ENCODE data around the gene ARL4C.
"Not testable (repeated sequence)": the region's sequence is repeated elsewhere in the genome, so short reads cannot be mapped to it uniquely, and the experiment has no call there.

ARL4C gene

DNA sequence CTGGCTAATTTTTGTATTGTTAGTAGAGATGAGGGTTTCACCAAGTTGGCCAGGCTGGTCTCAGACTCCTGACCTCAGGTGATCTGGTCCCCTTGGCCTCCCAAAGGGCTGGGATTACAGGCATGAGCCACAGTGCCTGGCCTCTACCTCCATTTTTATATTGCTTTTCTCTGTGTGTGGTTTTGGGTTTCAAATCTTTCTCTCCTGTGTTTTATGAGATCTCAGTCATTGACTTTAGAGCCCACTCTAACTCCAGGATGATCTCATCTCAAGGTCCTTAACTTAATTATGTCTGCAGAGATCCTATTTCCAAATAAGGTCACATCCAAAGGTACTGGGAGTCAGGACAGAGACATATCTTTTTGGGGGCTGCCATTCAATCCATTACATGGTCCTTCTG lies 24.7 kb downstream of the ARL4C start:
- DNase-seq = no peak

DNA sequence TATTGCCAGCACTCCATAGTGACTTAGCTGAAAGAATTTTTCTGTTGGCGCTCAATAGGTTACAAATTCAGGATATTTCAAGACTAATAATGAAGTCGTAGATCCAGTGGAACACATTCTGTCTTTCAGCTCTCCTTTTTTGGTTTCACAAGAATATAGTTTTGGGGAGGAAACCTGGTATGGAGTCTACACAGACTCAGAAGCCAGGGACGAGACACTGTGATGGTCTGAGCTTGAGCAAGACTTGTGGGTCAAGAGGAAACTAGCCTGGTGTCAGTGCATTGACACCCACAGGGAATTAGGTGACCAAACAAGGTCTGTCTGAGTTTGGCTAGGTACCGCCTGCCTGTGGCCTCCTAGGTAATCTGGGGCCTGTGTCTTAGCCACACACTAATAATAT lies 26.9 kb downstream of the ARL4C start:
- no peak for DNase-seq

DNA sequence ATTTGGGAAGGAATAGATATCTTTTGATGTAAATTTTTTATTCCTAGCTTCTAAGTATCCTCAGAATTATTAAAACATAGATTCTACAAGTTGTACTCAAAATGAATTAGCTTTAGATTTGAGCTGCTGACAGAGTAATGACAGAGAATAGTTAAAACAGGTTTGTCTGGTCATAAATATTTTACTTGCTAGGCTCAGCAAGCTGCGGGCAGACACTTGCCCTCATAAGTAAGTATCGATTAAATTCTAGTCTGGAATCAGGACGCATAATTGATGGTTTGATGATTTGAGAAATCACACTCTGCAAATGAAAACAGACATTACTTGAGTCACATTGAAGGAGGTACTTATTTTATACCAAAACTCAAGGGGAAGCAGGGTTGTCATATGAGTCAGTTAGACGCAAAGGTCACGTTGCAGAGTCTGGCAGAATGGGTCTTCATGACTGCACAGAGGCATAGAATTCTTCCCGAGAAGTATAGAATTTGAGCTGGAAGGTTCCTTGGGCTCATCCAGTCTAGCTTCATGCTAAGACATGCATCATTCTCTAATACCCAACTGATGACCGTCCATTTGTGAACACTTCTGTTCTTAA lies 27.5 kb downstream of the ARL4C start:
- no peak for DNase-seq

DNA sequence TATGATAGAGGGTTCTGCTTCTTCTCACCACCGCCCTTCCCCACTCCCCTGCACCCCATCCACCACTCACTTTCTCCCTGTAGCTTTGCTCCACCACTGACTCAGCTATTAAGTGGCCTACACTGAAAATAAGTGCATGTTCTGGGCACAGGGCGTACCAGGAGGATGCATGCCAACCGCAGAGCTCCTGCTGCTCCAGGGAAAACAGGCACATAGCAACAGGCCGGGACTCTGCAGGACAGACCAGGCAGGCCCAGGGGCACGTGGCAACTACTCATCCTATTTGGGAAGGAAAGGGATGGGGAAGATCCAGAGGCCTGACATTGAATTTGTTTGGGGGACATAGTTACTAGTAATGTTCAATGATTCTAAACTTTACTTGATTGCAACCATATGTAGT lies 28.4 kb downstream of the ARL4C start:
- no peak for DNase-seq

DNA sequence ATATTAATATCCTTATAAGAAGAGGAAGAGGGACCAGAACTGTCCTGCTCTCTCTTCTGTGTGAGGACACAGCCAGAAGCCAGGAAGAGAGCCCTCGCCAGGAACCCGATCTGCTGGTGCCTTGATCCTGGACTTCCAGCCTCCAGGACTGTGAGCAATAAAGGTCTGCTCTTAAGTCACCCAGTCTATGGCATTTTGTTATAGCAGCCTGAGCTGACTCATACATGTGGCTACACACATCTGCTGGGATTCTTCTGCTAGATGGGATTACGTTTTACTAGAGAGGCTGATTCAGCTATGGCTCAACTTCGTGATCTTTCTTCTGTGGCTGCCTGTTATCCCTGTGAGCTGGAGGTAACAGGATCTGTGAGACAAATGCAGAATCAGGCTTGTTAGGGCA lies 29.6 kb downstream of the ARL4C start:
- DNase-seq = peak; percentile 55

DNA sequence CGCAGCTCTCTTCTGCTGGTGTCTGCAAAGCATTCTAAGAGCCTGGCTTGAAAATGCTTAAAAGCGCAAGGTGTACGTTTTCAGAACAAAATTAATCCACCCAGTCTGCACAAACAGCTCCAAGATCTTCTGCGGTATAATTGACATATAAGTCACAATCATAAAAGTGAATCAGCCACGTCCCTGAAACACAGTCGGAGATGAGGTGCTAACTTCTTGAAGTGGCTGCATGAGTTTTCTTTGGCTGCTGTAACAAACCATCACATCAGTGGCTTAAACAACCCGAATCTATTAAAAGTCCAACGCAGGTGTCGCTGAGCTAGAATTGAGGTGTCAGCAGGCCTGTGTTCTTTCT lies 32.6 kb downstream of the ARL4C start:
- DNase-seq = no peak

DNA sequence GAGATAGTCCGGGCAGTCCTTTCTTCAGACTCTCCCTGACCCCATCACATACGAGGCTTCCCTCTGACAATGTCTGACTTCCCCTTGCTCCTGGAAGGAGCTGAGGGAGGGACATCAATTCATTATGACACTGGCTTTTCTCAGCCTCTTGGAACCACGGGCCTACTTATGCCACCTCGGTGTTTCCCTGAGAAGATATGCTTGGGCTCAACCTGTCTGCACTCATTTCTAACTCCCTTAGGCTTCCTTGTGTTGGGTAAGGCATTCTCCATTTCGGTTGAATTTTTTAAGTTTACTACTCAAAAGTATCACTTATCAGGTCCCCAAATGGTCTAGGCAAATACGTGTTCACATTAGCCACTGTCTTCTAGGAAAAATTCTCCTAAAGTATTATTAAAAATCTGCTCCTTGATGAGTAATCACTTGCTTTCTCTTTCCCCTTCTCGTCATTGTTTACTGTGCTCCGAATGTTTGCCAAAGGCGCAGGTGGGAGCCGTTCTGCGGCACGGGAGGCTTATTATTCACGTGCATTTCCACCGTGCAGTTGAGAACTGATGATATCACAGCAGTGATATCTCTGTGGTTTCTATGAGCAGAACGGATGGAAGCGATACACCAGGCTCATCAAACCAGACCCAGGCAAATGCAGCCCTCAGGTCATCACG lies 33.1 kb downstream of the ARL4C start:
- DNase-seq = no peak

DNA sequence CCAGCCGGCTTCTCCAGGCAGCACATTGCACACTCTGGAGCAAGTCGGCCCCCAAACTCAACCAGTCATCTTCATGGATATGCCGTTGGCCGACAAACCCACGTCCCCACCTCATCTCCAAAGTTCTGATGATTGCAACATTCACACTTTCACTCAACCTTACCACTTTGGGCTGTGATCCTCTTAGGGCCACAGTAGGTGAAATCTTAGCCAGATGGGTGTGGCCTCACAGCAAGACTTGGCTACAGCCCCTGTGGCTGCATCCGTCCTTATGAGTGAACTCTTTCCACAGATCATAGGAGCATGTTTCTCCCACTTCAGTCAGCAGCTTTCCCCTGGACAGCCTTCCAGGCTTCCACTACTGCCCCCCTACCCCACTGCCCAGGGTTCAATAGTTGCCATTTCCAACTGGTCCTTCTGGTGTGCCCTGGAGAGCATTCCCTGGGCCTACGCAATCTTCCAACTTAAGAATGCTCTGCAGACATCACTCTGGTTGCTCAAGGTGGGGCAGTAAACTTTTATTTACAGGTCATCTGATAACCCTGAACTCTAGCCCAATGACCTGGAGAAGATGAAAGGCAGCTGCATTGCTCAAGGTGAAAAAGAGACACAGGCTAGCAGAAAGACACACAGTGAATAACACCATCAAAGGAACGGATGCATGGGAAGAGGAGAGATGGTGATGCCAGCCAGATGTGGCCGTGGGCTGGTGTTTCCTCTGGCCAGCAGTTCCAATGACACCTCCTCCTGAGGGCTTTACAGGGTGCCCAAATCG lies 34.5 kb downstream of the ARL4C start:
- no peak for DNase-seq

DNA sequence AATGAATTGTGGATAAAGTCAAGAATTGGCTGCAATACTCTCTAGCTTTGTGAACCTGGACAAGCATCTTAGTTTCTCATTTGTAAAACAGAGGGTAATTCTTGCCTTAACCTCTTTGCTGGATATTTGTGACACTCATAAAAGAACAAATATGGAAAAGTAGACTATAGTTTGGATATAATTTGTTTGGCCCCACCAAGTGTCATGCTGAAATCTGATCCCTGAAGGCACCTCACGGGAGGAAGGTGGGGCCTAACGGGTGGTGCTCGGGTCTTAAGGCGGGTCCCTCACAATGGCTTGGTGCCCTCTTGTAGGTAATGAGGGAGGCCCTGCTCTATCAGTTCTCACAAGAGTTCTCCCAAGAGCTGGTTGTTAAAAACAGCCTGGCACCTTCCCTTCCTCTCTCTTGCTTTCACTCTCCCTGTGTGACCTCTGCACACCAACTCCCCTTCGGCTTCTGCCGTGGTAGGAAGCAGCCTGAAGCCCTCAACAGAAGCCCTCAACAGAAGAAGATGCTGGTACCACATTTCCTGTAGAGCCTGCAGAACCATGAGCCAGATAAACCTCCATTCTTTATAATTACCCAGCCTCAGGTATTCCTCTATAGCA lies 37.4 kb downstream of the ARL4C start:
- DNase-seq = no peak

DNA sequence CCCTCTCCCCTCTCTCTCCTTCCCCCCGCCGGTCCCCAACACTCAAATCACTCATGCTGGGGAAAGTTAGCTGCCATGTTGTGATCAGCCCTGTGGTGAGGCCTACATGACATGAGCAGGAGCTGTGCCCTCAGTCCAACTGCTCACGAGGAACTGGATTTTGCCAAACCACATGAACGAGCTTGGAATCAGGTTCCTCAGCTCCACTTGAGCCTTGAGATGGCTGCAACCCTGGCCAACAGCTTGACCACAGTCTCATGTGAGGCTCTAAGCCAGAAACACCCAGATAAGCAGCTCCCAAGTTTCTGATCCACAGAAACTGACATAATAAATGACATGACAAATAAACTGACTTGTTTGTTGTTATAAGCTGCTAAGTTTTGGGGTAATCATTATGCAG lies 38.4 kb downstream of the ARL4C start:
- DNase-seq = no peak

DNA sequence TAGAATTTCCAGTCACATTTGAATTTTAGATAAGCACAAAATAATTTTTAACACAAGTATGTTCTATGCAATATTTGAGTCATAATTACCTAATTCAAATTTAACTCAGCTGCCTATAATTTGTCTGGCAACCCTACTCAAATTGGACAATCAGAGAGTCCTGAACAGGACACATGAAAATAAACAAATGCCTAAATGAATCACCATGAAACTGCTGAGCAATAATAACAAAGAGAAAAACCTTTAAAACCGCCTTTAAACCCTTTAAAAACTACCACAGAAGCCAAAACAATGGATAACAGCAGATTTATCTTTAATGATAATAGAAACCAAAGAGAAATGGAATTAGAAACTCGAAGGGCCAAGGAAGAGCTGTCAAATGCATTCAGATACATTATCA lies 39.5 kb downstream of the ARL4C start:
- no peak for DNase-seq

DNA sequence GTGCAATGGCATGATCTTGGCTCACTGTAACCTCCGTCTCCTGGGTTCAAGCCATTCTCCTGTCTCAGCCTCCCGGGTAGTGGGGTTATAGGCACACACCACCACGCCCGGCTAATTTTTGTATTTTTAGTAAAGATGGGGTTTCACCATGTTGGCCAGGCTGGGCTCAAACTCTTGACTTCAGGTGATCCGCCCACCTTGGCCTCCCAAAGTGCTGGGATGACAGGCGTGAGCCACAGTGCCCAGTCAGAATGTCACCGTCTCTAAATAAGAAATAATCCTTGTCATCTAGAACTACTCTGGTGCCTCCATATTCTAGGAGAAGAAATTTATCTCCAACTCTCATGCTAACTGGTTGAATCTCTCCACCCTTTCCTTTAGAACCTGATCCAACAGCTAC lies 41.6 kb downstream of the ARL4C start:
- DNase-seq = not testable (repeated sequence)

DNA sequence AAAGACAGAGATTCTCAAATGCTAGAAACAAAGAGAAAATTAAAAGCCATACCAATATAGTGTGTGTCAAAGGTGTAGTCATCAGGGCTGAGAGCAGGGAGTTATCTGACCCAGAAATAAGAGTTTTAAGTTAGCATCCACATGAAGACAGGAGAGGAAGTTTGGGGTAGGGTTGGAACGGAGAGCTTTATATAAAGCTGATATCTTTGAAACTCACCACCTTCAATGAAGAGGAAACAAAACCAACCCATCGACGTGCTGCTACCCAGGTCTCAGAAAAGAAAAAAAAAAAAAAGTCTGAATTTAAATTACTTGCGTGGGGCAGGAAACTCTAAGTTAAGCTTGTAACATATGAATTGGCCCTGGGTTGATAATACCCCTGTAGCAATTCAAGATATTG lies 42.4 kb downstream of the ARL4C start:
- no peak for DNase-seq

DNA sequence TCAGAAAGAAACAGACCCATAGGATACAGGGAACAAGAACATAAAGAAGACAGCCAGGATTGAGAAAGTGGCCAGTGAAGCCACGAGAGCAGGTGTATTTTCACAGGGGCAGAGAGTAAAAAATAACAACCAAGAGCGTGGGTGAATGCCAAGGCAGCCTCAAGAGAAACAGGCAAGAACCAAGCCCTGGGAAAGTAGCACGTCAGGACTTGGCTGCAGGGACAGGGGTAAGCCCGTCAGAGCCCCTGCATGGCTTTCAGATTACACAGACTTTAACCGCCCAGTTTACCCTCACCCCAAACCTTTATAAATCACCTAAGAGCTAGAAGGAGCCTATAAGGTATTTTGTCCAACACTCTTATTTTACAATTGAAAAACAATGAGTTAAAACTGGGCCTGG lies 43.7 kb downstream of the ARL4C start:
- no peak for DNase-seq

DNA sequence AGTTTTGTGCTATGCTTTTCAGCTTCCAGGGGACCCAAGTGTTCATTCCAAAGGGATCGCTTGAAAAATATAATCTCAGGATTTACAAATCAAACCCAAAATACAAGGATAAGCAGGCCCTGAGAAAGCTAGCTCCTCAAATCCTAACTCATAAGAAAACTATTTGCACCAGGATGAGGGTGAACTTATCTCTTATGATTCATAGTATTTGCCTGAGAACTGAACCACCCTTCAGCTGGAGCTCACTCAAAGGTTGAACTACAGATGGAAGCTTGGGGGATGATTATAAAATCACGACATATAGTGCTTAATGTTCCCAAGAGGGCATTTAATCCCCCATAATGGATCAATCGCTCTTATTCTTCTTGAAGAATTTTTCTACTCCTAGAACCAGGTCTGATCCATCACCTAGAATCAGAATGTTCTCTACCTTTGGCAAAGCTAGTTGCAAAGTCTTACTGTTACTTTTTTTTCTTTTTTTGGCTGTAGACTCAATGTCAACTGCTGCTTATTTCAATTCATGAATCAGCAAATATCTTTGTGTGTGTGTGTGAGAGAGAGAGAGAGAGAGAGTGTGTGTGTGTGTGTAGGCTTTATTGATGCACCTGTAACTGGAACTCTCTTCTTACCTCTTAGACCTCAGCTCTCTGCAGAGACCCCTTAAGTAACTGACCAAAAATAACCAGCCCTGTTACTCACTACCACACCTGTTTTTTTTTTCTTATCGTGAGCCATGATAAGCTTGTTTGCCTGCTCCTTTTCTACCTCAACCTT lies 44.8 kb downstream of the ARL4C start:
- DNase-seq = no peak

DNA sequence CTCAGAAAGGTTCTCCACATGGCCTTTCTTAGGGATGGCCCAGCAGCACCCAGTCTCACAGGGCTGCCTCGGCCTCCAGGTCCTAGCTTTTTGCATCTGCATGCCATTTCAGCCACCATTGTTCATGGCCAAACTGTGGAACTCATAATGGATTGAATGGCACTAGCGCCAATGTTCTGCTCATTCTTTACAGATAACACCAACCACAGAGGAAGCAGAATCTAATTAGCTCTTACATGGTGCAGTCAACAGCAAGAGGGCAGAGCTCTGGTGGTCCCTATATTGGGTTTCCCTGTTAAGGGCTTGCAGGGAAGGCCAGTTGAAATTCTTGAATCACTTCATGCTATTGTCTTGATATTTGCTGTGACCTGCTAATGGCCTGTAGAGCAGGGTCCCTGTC lies 45.6 kb downstream of the ARL4C start:
- DNase-seq = no peak

DNA sequence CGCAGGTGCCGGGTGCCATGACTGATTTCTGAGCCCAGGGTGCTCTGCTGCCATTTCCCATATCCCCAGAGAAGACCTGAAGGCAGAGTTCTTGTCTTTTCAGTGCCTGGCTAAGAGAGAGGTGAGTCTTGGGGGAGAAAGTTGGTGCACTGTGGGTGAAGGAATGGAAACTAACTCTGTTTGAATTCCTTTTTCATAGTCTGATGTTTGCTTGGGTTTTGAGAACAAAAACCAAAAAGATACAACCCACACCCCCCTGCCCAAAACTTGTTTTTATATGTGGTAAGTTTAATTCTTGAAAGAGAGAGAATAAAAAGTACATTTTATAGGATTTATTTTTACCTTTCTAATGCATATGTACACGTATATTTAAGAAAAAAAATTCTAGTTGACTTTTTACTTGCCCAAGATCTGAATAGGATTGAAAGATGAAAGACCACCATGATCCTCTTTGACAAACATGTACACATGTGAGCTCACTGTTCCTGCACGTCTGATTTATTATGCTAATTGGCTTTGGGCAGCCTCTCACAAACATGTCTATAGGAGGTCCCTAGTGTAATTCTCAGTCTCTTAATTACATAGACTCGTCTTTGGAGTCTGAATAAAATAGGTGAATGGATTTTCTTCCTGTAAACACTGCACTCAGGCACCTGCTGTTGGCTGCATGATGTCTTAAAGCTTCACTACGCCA lies 46.3 kb downstream of the ARL4C start:
- no peak for DNase-seq

DNA sequence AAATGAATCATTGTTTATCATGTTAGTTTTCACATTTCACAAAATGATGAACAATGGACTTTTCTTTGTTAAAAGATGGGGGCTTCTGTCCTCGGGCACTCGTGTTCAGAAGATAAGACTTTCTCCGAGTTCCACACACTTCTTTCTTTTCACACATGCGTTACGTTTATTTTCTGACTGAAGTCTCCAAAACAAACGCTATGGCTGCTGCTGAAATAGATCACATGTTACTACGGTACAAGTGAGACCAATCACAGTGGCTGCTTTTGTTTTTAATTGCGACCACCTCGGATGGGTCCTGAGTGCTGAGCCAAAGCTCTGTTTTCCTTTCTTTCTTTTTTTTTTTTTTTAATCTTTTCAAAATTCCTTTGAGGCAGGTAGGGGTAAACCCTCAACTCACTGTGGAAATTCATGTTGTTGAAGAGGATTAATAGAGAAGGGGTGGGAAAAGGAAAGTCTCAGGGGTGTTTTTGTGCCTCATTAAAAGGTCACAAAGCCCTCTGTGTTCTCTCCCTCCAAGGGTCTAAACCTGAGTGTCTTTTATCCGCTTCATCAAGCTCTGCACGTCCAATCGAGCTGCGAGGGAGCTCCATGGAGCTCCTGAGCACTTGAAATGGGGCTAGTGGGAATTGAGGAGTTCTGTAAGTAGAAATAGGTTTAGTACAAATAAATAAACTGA lies 48.2 kb downstream of the ARL4C start:
- DNase-seq = no peak

DNA sequence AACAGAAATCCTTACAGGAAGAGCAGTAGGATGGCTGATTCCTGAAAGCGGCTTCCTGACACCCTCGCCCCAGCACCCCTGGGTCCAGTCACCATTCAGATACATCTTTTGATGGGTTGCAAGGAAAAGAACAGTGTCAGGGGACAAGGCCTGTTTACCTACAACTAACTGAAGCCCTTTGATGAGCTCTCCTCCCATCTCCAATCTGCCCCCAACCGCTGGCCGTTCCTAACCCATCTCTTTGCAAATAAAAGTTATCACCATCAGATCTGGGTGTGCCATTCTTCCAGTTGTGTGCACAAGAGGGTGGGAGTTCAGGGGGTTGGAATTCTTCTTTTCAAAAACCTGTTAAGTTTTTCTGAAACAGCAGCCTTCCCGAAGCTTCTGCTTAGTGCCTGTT lies 48.9 kb downstream of the ARL4C start:
- no peak for DNase-seq

DNA sequence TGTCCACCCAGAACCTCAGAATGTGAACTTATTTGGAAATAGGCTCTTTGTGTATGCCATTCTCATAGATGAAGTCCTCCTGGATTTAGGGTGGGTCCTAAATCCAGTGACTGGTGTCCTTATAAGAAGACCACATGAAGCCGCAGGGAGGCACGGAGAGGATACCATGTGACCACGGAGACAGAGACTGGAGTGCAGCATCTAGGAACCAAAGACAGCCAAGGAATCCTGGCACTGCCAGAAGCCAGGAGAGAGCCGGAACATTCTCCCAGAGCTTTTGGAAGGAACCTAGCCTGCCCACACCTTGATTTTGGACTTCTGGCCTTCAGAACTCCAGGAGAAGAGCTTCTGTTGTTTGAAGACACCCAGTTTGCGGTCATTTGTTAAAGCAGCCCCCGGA lies 49.7 kb downstream of the ARL4C start:
- DNase-seq = no peak

DNA sequence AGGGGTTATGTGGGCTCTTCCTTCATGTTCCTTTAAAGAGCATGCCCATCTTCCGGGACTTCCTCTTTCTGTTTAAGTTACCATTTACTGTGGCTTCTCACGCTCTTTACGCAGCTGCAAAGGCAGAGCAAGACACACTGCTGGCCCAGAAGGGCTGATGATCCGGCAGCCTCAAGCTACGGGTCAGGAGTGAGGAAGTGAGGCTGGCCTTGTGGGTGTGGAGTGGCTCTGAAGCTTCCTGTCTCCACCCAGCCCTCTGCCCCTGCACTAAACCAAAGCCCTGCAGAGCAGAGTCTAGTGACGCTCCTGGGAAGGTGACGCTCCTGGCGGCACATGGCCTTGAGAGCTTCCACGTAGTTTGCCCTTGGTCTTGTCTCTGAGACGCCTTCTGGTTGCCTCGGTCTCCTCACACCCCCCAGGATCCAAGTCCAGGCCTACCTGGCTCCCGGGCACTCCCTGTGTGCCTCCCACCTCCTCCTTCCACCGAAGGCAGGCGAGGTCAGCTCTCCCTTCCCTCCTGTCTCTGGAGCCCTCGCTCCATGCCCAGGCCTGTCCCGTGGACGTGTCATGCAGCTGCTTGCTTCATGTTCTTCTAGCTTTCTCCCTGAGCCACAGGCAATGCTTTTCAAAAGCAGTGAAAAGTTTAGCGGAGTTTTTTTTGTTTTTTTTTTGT lies 50.3 kb downstream of the ARL4C start:
- DNase-seq = no peak
